ENCODE measurements around the gene MON1A. TPM values are rescaled to one million over a fixed set of nuclear protein-coding genes. Genes with fewer than 3 reads are reported as not detected.
A peak's percentile ranks its signal among the peaks of the same experiment; 100 is the strongest.
"Not testable (repeated sequence)": the region's sequence is repeated elsewhere in the genome, so short reads cannot be mapped to it uniquely, and the experiment has no call there.

The MON1A gene
- total RNA-seq, 1 experiment from 2014 or later, result 8.9 TPM

- DNase-seq (ENCODE audit: extremely low read depth, low read depth), result no peak
These were observed 4.1 kb downstream of the MON1A start for GRCh38 chr3:49925485-49925884.

GRCh38 chr3:49924683-49925082 is 4.9 kb downstream of the MON1A start:
- DNase-seq (ENCODE audit: extremely low read depth, low read depth), result no peak

- DNase-seq (ENCODE audit: extremely low read depth, low read depth), result not testable (repeated sequence)
These were observed 11.6 kb downstream of the MON1A start for GRCh38 chr3:49917806-49918590.

GRCh38 chr3:49916686-49917085 is 12.9 kb downstream of the MON1A start:
- no peak for DNase-seq (ENCODE audit: extremely low read depth, low read depth)

GRCh38 chr3:49914906-49915305 is 14.7 kb downstream of the MON1A start:
- no peak for DNase-seq (ENCODE audit: extremely low read depth, low read depth)

GRCh38 chr3:49912881-49913281 is 16.7 kb downstream of the MON1A start:
- DNase-seq (ENCODE audit: extremely low read depth, low read depth), result no peak

GRCh38 chr3:49911611-49912010 is 18.0 kb downstream of the MON1A start:
- no peak for DNase-seq (ENCODE audit: extremely low read depth, low read depth)

- no peak for DNase-seq (ENCODE audit: extremely low read depth, low read depth)
These were observed 18.5 kb downstream of the MON1A start for GRCh38 chr3:49911124-49911420.

GRCh38 chr3:49910409-49911123 is 19.0 kb downstream of the MON1A start:
- no peak for DNase-seq (ENCODE audit: extremely low read depth, low read depth)

GRCh38 chr3:49908373-49909199 is 21.0 kb downstream of the MON1A start:
- no peak for DNase-seq (ENCODE audit: extremely low read depth, low read depth)

- peak; percentile 29 for DNase-seq (ENCODE audit: extremely low read depth, low read depth)
These were observed 23.4 kb downstream of the MON1A start for GRCh38 chr3:49906073-49906743.

- not testable (repeated sequence) for DNase-seq (ENCODE audit: extremely low read depth, low read depth)
These were observed 25.2 kb downstream of the MON1A start for GRCh38 chr3:49904448-49904847.

- peak; percentile 40 for DNase-seq (ENCODE audit: extremely low read depth, low read depth)
These were observed 25.9 kb downstream of the MON1A start, which contains the start of gene MST1R for GRCh38 chr3:49903451-49904424. TSS of gene MST1R (minus strand) at chr3:49903873. CDS start at chr3:49903609, 264 bp downstream.

- no peak for DNase-seq (ENCODE audit: extremely low read depth, low read depth)
These were observed 26.9 kb downstream of the MON1A start for GRCh38 chr3:49902511-49903345.

GRCh38 chr3:49901366-49902339 is 28.0 kb downstream of the MON1A start:
- no peak for DNase-seq (ENCODE audit: extremely low read depth, low read depth)

- peak; percentile 27 for DNase-seq (ENCODE audit: extremely low read depth, low read depth)
These were observed 29.0 kb downstream of the MON1A start for GRCh38 chr3:49900491-49901153.

GRCh38 chr3:49899815-49900214 is 29.8 kb downstream of the MON1A start:
- no peak for DNase-seq (ENCODE audit: extremely low read depth, low read depth)

Measured in NCI-H460 (cell line).